Osteocyte (in vitro differentiated cells): ENCODE results near the gene RNF212. TPM values are rescaled to one million over a fixed set of nuclear protein-coding genes. Genes with fewer than 3 reads are reported as not detected.

Source experiments
- DNase-seq: peaks from one replicate; pipeline ENCODE4 v3.0.0; 2021; ENCODE audit warnings: mixed read lengths; ENCODE audit not compliant: unreplicated experiment; ENCODE audit errors: extremely low spot score
- H3K27ac Mint-ChIP-seq: one replicate; pipeline ENCODE4 v1.8.0; 2021; ENCODE audit warnings: mild to moderate bottlenecking, mixed read lengths; ENCODE audit not compliant: unreplicated experiment
- H3K27me3 Mint-ChIP-seq: one replicate; pipeline ENCODE4 v1.8.0; 2021; ENCODE audit warnings: mixed read lengths; ENCODE audit not compliant: unreplicated experiment
- H3K36me3 Mint-ChIP-seq: one replicate; pipeline ENCODE4 v1.8.0; 2021; ENCODE audit warnings: mixed read lengths; ENCODE audit not compliant: unreplicated experiment
- H3K4me1 Mint-ChIP-seq: one replicate; pipeline ENCODE4 v1.8.0; 2021; ENCODE audit warnings: mixed read lengths; ENCODE audit not compliant: unreplicated experiment
- H3K4me3 Mint-ChIP-seq: one replicate; pipeline ENCODE4 v1.8.0; 2021; ENCODE audit warnings: mild to moderate bottlenecking, moderate library complexity, mixed read lengths; ENCODE audit not compliant: unreplicated experiment
- H3K9me3 Mint-ChIP-seq: one replicate; pipeline ENCODE4 v1.8.0; 2021; ENCODE audit warnings: mixed read lengths; ENCODE audit not compliant: unreplicated experiment
- total RNA-seq: library from RNA; stranded (reverse); gene quantifications from 2 replicates; pipeline ENCODE4 v1.2.1, GENCODE V29; 2021
- TF ChIP-seq, protein P1 (sequence below): fragments of 200-600 bp; sonication (generic); IDR thresholded peaks from 2 replicates; pipeline ENCODE4 v1.5.0; 2021; ENCODE audit warnings: antibody characterized with exemption, mild to moderate bottlenecking, moderate library complexity

RNF212 gene
- total RNA-seq, 1 donor from 2014 or later = 3.8 TPM

DNA sequence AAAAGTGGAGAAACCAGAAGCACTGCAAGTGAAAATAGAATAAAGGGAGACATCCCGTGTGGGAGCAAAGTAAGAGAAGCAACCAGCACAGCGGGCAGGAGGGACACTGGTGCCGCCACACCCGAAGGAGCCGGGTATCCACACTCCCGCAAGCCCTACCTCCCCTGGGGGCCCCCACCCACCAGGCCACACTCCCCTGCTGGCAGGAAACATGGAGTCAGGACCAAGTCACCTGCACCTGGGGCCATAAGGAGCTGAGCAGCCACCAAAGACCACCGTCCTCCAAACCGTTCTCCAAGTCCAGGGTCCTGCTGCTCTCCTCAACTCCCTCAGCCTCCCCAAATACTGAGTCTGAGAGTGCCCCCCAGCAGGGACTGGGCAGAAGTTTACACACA, 71.4 kb downstream of the RNF212 start:
- H3K9me3 Mint-ChIP-seq = no peaks in the 10 kb centered on the region
- no peaks in the 10 kb centered on the region for H3K36me3 Mint-ChIP-seq
- DNase-seq = no peak
- peak overlapping the region; percentile 48 for H3K4me3 Mint-ChIP-seq
- peak overlapping the region; percentile 95 for H3K27ac Mint-ChIP-seq
- no peaks in the 10 kb centered on the region for H3K27me3 Mint-ChIP-seq
- TF ChIP-seq, protein P1, sequence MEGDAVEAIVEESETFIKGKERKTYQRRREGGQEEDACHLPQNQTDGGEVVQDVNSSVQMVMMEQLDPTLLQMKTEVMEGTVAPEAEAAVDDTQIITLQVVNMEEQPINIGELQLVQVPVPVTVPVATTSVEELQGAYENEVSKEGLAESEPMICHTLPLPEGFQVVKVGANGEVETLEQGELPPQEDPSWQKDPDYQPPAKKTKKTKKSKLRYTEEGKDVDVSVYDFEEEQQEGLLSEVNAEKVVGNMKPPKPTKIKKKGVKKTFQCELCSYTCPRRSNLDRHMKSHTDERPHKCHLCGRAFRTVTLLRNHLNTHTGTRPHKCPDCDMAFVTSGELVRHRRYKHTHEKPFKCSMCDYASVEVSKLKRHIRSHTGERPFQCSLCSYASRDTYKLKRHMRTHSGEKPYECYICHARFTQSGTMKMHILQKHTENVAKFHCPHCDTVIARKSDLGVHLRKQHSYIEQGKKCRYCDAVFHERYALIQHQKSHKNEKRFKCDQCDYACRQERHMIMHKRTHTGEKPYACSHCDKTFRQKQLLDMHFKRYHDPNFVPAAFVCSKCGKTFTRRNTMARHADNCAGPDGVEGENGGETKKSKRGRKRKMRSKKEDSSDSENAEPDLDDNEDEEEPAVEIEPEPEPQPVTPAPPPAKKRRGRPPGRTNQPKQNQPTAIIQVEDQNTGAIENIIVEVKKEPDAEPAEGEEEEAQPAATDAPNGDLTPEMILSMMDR = no peak
- peaks cover 60% of the 10 kb centered on the region for H3K4me1 Mint-ChIP-seq

DNA sequence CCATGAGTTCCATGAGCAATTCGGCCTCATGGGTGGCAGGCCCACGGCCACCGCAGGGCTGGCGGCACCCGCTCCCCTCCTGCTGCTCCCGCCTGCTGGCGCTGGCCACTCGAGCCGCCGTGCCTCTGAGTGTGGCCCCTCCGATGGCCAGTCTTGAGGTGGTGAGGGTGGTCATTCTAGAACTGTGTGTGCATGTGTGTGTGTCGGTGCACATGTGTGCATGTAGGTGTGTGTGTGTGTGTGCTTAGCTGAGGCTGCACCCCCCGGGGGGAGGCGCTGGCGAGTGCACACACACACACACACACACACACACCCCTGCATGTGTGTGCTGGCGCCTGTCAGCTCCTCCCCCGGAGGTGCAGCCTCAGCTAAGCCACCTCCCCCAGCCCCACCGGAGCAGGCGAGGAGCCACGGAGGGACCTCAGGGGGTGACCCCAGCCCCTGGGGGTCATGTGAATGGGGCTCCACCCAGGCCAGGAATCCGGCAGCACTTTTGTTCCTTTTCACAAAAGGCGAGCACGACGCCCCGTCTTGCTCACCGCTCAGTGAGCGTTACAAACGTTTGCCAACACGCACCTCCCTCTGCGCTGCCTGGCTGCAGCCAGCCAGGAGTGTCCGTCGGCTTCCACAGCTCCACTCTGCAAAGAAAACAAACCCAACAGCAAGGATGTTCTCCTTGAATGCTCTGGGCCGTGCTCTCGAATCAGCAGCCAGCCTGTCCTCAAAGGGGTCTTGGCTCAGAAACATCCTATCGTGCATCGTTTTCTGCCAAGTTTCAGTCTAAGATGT, 72.0 kb downstream of the RNF212 start:
- peak overlapping the region; percentile 95 for H3K27ac Mint-ChIP-seq

DNA sequence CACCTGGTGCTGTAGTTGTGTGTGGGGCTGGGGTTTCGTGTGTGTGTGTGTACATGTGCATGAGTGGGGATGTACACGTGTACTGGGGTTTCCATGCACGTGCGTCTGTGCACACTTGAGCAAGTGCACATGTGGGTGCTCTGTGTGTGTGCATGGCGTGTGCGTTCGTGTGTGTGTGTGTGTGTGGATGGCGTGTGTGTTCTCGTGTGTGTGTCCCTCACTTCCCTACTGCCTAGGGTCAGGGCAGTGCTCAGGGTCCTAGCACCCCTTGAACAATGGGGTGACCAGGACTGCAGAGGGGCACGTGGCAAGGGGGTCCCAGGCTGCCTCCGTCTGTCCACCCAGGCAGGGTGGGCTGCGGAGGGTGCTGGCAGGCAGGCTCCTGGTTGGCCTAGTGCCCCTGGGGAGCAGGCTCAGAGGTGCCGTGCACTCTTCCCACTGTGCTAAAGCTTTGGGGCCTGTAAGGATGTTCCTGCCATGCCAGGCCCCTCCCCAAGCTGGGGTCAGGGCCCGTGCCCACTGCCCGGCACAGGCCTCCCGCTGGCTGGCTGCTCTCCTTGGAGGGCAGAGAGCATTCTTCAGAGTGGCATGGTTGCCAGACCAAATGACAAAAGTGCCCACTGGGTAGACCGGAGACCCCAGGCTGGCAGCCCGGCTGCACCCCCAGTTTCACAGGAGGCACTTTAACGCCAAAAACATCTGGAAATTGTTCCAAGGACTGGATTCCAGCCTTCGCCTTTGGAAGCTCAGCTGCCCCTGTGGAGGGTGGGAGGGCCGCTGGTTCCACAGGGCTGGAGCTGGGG, 72.8 kb downstream of the RNF212 start:
- no peak overlapping the region for H3K4me3 Mint-ChIP-seq
- no peaks in the 10 kb centered on the region for H3K9me3 Mint-ChIP-seq
- no peaks in the 10 kb centered on the region for H3K36me3 Mint-ChIP-seq
- peak overlapping the region; percentile 72 for H3K27ac Mint-ChIP-seq
- H3K27me3 Mint-ChIP-seq = no peaks in the 10 kb centered on the region
- TF ChIP-seq, protein P1 = no peak
- DNase-seq = no peak
- peaks cover 57% of the 10 kb centered on the region for H3K4me1 Mint-ChIP-seq

More for the DNA sequence above, 72.0 kb downstream of the RNF212 start:
- Mint-ChIP-seq H3K9me3 (no peaks in the 10 kb centered on the region), H3K27me3 (no peaks in the 10 kb centered on the region), H3K36me3 (no peaks in the 10 kb centered on the region), H3K4me3 (peak overlapping the region; percentile 48), H3K4me1 (peaks cover 57% of the 10 kb centered on the region)
- TF ChIP-seq, protein P1 = no peak
- no peak for DNase-seq

DNA sequence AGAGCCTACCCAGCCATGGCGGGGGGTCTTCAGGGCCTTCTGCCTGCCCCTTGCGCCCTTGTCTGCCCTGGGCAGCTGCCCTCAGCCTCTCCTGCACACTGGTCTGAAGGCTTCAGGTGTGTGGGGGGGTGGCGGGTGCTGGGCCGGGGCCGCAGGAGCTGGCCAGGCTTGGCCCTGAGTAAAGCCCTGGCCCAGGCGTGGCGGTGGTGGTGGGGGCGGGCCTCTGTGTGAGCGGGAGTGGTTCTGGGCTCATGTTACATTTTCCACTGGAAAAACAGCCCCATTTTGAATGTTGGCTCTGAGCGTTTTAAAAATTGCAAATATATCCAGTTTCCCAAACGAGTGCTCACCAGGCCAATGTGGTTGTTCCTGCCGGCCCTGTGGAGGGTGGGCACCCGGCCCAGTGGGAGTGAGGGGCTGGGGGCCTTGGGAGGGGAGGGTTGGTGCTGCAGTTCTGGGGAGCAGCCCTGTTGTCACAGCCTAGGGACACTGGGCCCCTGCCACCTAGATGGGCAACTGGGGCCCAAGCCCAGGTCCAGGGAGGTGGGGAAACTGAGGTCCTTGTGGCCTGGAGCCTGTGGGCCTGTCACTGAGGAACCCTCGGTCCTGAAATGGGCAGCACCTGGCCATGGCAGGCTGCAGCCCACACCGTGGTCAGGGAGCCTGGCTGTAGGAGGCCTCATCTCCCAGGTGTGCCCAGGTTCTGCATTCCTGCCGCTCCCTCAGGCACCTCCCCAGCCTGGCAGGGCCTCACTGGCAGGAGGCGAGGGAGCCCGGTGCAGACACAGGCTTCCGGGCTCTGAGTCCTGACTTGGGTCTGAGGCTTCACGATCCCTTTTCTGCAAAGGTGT, 73.6 kb downstream of the RNF212 start:
- TF ChIP-seq, protein P1 = no peak
- H3K36me3 Mint-ChIP-seq = no peaks in the 10 kb centered on the region
- peaks cover 56% of the 10 kb centered on the region for H3K4me1 Mint-ChIP-seq
- DNase-seq = no peak
- no peak overlapping the region for H3K4me3 Mint-ChIP-seq
- H3K27me3 Mint-ChIP-seq = no peaks in the 10 kb centered on the region
- H3K9me3 Mint-ChIP-seq = no peaks in the 10 kb centered on the region
- peak overlapping the region; percentile 77 for H3K27ac Mint-ChIP-seq
